ENCODE results near the gene ITGA4. TPM values are rescaled to one million over a fixed set of nuclear protein-coding genes. Genes with fewer than 3 reads are reported as not detected.

ITGA4 gene
- total RNA-seq, 1 donor from 2014 or later, result 6.6 TPM

DNA sequence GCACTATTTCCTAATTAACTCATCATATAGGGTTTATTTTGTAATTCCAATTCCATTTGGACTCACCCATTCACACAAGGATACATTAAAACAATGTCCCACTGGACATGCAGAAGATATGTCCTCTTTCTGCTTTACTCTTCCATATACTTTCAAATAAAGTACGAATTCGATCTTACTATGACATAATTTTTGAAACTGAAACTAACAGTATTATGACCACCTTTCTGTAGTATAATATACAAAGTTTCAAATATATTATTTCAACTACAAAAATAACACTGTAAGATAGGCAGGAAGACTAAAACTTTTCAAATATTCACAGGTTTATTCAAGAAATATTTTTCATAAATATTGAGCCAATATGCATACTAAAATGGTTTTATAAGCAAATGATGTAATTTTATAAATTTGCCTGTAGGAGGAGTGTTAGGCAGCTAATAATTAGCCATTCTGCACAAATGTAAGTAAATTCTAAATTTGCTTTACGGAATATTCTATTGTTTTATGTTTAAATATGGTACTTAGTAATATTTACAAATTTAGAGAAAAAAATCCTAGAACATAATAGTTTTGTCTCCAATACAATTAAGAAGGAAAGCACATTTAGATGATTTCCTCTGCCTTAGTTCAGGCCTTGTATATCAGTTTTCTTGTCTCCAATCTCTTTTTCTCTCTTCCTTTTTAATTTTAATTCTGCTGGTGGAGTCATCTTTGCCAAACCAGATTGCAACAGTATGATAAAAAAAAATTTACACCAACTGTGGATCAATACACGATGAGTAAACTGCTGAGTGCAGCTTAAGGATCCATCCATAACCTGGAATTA is 113.9 kb downstream of the ITGA4 start:
- no peak for DNase-seq (ENCODE audit: low spot score)

DNA sequence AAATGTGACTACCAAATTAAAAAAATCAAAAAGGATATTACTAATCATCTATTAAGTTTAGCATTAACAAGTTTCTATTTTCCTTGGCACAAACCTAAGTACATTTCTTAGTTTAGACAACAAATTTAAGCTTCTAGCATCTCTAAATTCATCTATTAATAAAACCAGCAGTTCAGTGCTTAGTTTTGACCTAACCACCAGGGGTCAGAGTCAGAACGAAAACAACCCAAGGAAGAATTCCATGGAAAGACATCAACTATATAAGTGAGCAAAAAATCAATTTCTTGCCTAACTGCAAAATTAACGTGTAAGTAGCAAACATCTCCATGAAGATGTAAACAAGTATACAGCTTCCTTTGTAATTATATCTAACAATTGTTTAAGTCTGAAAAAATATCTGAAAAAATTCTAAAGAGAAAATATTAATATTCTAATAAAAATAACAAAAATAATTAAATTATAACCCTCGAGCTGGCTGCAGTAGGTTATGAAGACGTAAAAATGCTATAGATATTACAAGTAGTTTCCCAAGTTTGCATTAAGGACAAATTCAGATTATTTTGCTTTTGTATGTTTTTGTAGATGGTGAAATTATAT is 116.1 kb downstream of the ITGA4 start:
- no peak for DNase-seq (ENCODE audit: low spot score)

DNA sequence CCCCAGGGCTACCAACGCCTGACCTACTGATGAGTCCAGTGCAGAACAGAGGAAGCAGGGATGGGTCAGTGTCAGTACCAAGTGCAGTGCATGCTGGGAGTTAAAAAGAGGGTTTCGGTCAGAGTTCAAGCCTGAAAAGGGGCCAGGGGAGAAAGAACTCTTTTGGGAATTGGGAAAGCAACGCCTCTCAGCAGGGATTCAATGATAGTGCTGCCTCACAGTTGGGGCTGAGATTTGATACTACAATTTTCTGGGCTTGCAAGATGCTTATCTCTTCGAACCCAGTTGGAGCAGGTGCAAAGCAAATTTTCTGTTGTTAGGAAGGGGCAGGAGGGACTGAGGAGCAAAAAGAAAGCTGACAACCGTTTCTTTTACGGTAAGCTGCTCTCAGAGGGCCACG is 117.1 kb downstream of the ITGA4 start:
- DNase-seq (ENCODE audit: low spot score), result no peak

DNA sequence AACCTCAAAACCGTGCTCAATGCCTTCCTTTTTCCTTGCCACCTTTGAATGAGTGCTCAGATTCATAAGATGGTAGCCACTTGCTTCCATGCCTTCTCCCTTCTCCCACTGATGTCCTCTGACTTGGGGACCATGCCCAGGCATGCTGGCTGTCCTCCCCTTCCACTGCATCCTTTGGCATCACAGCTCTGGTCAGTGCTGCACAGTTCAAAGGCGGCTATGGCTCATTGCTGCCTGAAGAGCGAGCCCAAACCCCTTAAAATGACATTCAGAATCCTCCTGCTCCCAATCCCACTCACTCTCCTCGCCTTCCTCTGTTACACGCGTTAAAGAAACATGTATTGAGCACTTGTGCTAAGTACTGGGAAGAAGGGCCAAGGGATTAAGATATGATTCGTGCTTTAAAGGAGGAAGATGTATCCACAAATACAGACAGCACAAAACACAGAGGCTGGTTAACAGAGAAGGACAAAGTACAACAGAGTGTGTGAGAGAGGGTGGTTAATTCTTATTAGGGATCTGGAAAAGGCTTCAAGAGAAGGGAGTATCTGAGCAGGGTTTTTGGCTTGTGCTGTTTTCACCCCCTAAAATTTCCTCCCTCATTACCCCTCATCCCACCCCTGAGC is 118.0 kb downstream of the ITGA4 start:
- DNase-seq (ENCODE audit: low spot score), result no peak

DNA sequence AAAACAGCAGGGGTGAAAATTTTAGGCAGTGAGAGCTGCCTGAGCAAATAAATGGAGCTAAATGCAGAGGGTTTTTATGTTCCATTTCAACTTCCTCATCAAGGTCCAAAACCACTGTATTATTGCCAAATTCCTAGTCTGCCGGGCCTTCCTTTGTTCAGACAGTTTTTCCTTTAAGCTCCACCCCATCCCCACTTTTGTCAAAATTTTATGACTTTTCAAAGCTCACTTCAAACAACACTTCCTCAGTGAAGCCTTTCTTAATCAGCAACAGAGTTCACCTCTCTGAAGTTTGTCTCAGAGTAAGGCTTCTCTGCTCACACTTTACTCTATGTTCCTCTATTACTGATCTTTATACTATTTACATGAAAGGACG is 118.5 kb downstream of the ITGA4 start:
- DNase-seq (ENCODE audit: low spot score), result no peak

DNA sequence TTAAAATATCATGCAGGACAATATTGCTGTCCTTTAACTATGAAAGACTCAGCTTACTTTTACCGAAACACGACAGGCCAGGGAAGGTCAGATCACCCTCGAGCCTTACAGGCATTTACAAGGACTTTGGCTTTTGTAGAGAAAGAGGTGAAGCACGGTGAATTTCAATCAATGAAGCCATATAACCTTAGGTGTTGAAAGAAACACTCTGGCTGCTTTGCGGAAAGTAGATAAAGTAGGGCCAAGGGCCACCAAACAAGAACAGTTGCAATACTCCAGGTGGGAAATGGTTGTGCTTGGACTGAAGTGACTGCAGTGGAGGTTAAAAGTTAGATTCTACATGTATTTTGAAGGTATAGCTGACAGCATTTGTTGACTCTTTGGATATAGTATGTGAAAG is 119.2 kb downstream of the ITGA4 start:
- DNase-seq (ENCODE audit: low spot score), result no peak

DNA sequence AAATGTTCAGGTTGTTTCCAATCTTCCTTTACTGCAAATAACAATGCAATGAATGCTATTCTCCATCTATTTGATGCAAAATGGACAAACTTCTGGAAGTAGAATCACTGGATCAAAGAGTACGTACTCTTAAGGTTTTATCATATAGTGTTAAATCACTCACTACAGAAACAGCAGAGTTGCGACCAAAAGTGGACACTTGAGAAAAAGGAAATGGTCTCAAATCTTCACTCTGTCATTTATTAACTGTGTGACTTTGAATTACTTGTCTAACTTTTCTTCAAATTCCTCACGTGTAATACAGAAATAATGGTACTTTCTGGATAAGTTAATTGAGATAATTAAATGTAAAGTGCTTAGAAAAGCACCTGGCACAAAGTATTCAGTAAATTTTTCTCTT is 121.6 kb downstream of the ITGA4 start:
- DNase-seq (ENCODE audit: low spot score), result no peak

DNA sequence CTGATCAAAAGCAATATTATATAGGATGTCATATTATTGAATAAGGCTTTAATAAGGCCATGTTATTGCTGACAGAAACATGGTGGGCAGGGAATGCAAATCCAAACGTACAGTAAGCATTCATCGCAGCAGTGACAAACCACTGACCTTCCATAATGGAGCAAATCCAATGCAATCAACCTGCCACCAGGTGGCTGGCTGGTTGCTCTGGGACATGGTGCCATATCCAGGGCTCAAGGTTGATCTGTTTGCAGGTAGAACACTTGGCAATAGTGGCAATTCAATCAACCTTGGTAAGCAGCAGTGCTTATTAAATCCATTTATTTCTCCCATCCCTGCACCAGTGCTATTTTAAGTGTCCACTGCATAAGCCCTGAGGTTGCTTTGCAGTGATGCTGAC is 124.3 kb downstream of the ITGA4 start:
- DNase-seq (ENCODE audit: low spot score), result no peak

DNA sequence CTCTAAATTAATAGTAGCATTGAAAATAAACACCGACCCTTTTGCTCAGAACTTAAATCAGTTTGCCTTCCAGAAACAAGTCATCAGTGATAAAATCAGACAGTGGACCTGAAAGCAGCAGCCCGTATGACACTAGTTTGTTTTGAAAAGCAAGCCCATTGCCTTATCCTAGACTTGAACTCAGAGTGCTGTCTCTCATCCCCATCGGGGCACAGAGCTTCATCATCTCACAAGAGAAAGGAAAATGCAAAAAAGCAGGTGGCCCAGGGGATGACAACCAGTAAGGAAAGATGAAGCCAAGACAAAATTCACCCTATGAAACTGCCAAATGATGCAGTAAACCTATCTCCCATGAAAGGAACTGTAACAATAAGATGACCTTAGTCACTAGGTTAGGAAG is 128.5 kb downstream of the ITGA4 start:
- no peak for DNase-seq (ENCODE audit: low spot score)

Other genes with a start within 250 kb of the ITGA4 start
- not detected for gene CERKL, start 199.7 kb downstream of the ITGA4 start, total RNA-seq
- gene NEUROD1, start 223.1 kb downstream of the ITGA4 start, total RNA-seq, result not detected